H1 (cell line): ENCODE results near the gene DTWD1. TPM values are rescaled to one million over a fixed set of nuclear protein-coding genes. Genes with fewer than 3 reads are reported as not detected.

Experiments
- CTCF ChIA-PET: fragments of 300-600 bp; sonication (Branson Sonifier 250); formaldehyde crosslinking; loops from one replicate; lab custom pipeline; 2021; ENCODE audit not compliant: partially characterized antibody; lab: Charles Lee
- POLR2A ChIA-PET: fragments of 300-600 bp; sonication (Branson Sonifier 250); formaldehyde crosslinking; loops from one replicate; lab custom pipeline; 2021; ENCODE audit warnings: inconsistent platforms; ENCODE audit not compliant: partially characterized antibody; lab: Charles Lee
- DNase-seq, 2 experiments: peaks; one replicate each; pipeline versions ENCODE4 v3.0.0 to v3.0.0-alpha.2; 2010 to 2022; ENCODE audit warnings: low spot score in 2 of 2, low read depth in 1 of 2, mixed read lengths in 1 of 2
- FAIRE-seq: peaks from 2 replicates; lab custom pipeline; 2011; peaks lifted over from hg19 to GRCh38; lab: Jason Lieb, UNC
- H2AFZ ChIP-seq: 2 replicates; pipeline ENCODE4 v1.8.1; 2012; ENCODE audit warnings: low read length, inconsistent platforms
- H2AK5ac ChIP-seq: 2 replicates; pipeline ENCODE4 v1.6.1; 2013; ENCODE audit warnings: low read depth, low read length
- H2BK120ac ChIP-seq: replicated peaks from 2 replicates; pipeline ENCODE3; 2013; ENCODE audit warnings: low read depth, low read length, inconsistent platforms
- H2BK12ac ChIP-seq: 2 replicates; pipeline ENCODE4 v1.6.1; 2013; ENCODE audit warnings: low read depth, low read length
- H2BK15ac ChIP-seq: 2 replicates; pipeline ENCODE4 v1.6.1; 2013; ENCODE audit warnings: low read length
- H2BK20ac ChIP-seq: 2 replicates; pipeline ENCODE4 v1.6.1; 2013; ENCODE audit warnings: low read length
- H2BK5ac ChIP-seq: 2 replicates; pipeline ENCODE4 v1.6.1; 2013; ENCODE audit warnings: low read depth, low read length
- H3K14ac ChIP-seq: 2 replicates; pipeline ENCODE4 v1.6.1; 2013; ENCODE audit warnings: inconsistent platforms; ENCODE audit not compliant: insufficient read length
- H3K18ac ChIP-seq: 2 replicates; pipeline ENCODE4 v1.6.1; 2013; ENCODE audit warnings: low read length; ENCODE audit errors: extremely low read depth
- H3K23ac ChIP-seq: 2 replicates; pipeline ENCODE4 v1.6.1; 2013; ENCODE audit warnings: inconsistent platforms; ENCODE audit not compliant: insufficient read length
- H3K23me2 ChIP-seq: 2 replicates; pipeline ENCODE4 v1.6.1; 2013; ENCODE audit warnings: low read depth, low read length
- H3K27ac ChIP-seq: 2 replicates; pipeline ENCODE4 v1.6.1; 2011; ENCODE audit warnings: low read depth, low read length, inconsistent platforms
- H3K27me3 ChIP-seq, 4 experiments: replicated peaks in 1 of 4; 1 replicate in 1 of 4; 2 replicates in 3 of 4; pipeline versions ENCODE4 v1.6.1 to v1.8.1; 2011 to 2013; ENCODE audit warnings: low read length in 3 of 4, mild to moderate bottlenecking in 3 of 4, inconsistent platforms in 2 of 4, mixed read lengths in 2 of 4, moderate library complexity in 1 of 4; ENCODE audit not compliant: control insufficient read depth in 3 of 4, insufficient read depth in 3 of 4; ENCODE audit errors: extremely low read depth in 1 of 4
- H3K36me3 ChIP-seq, 4 experiments: 2 replicates each; pipeline versions ENCODE4 v1.6.1 to v1.8.1; 2011 to 2013; ENCODE audit warnings: mild to moderate bottlenecking in 4 of 4, low read length in 3 of 4, moderate library complexity in 2 of 4, control low read depth in 1 of 4, inconsistent platforms in 1 of 4; ENCODE audit not compliant: insufficient read depth in 4 of 4, control insufficient read depth in 2 of 4
- H3K4ac ChIP-seq: replicated peaks from 2 replicates; pipeline ENCODE3; 2013; ENCODE audit warnings: low read length, low read depth, mixed read lengths, inconsistent platforms; ENCODE audit not compliant: insufficient read length
- H3K4me1 ChIP-seq, 4 experiments: replicated peaks in 1 of 4; 1 replicate in 1 of 4; 2 replicates in 3 of 4; pipeline versions ENCODE4 v1.6.1 to v1.8.1; 2011 to 2013; ENCODE audit warnings: low read length in 3 of 4, inconsistent platforms in 2 of 4, mixed read lengths in 1 of 4; ENCODE audit not compliant: insufficient read depth in 4 of 4, control insufficient read depth in 3 of 4
- H3K4me2 ChIP-seq, 2 experiments: 2 replicates each; pipeline versions ENCODE4 v1.6.1 to v1.8.1; 2011 to 2013; ENCODE audit warnings: low read depth in 2 of 2, low read length in 2 of 2, control low read depth in 1 of 2, inconsistent platforms in 1 of 2, mild to moderate bottlenecking in 1 of 2; ENCODE audit not compliant: insufficient read depth in 1 of 2
- H3K4me3 ChIP-seq, 4 experiments: fragments of 200-600, 300-600 bp in 1 of 4; sonication (generic), shearing (Covaris generic), sonication (Bioruptor Twin) in 1 of 4; 2 replicates each; pipeline versions ENCODE4 v1.5.1 to v1.8.1; 2011 to 2016; ENCODE audit warnings: low read length in 4 of 4, low read depth in 3 of 4, control low read depth in 2 of 4, inconsistent platforms in 2 of 4, mild to moderate bottlenecking in 2 of 4, mixed read lengths in 1 of 4, moderate library complexity in 1 of 4; ENCODE audit not compliant: insufficient read depth in 2 of 4; ENCODE audit errors: extremely low read depth in 1 of 4
- H3K56ac ChIP-seq: replicated peaks from 2 replicates; pipeline ENCODE3; 2013; ENCODE audit warnings: low read depth, mild to moderate bottlenecking, mixed read lengths, low read length, inconsistent platforms; ENCODE audit not compliant: insufficient read length
- H3K79me1 ChIP-seq: 2 replicates; pipeline ENCODE4 v1.6.1; 2013; ENCODE audit warnings: low read depth, low read length, control low read depth
- H3K79me2 ChIP-seq, 2 experiments: 2 replicates each; pipeline versions ENCODE4 v1.6.1 to v1.8.1; 2012 to 2013; ENCODE audit warnings: low read length in 2 of 2, mild to moderate bottlenecking in 2 of 2, inconsistent platforms in 1 of 2; ENCODE audit not compliant: insufficient read depth in 2 of 2, control insufficient read depth in 1 of 2
- H3K9ac ChIP-seq, 4 experiments: replicated peaks in 1 of 4; 1 replicate in 1 of 4; 2 replicates in 3 of 4; pipeline versions ENCODE4 v1.6.1 to v1.8.1; 2011 to 2013; ENCODE audit warnings: low read depth in 3 of 4, low read length in 3 of 4, control low read depth in 2 of 4, mild to moderate bottlenecking in 2 of 4, moderate library complexity in 2 of 4, inconsistent platforms in 1 of 4; ENCODE audit errors: extremely low read depth in 1 of 4
- H3K9me3 ChIP-seq, 2 experiments: 2 replicates each; pipeline versions ENCODE4 v1.6.1 to v1.8.1; 2012 to 2013; ENCODE audit warnings: mild to moderate bottlenecking in 2 of 2, moderate library complexity in 2 of 2, control low read depth in 1 of 2, inconsistent platforms in 1 of 2, low read depth in 1 of 2, low read length in 1 of 2, mixed read lengths in 1 of 2; ENCODE audit not compliant: insufficient read depth in 2 of 2
- H4K20me1 ChIP-seq, 2 experiments: replicated peaks in 1 of 2; 2 replicates each; pipeline versions ENCODE3 to v1.8.1; 2011 to 2013; ENCODE audit warnings: inconsistent platforms in 2 of 2, low read length in 2 of 2, mild to moderate bottlenecking in 1 of 2; ENCODE audit not compliant: insufficient read depth in 2 of 2, control insufficient read depth in 1 of 2
- H4K5ac ChIP-seq: 2 replicates; pipeline ENCODE4 v1.6.1; 2013; ENCODE audit warnings: low read length, low read depth, mixed read lengths, inconsistent platforms; ENCODE audit not compliant: insufficient read length
- H4K8ac ChIP-seq: 2 replicates; pipeline ENCODE4 v1.8.0; 2013; ENCODE audit warnings: mild to moderate bottlenecking, moderate library complexity, low read length, inconsistent platforms; ENCODE audit not compliant: insufficient read depth; ENCODE audit errors: extremely low read depth
- H4K91ac ChIP-seq: replicated peaks from 2 replicates; pipeline ENCODE3; 2013; ENCODE audit warnings: low read length, mixed read lengths, inconsistent platforms; ENCODE audit not compliant: insufficient read length
- BACH1 ChIP-seq: IDR thresholded peaks from 2 replicates; pipeline ENCODE4 v1.6.1; 2012; ENCODE audit warnings: low read length, improper control_type of control experiment
- polyA plus RNA-seq, 7 experiments: library from polyadenylated mRNA; depleted of rRNA in 3 of 7; stranded (reverse) in 5 of 7; unstranded in 2 of 7; fragments of >200 nt in 5 of 7; fragments of 200-250 nt in 2 of 7; gene quantifications; 1 replicate in 5 of 7; 2 replicates in 1 of 7; 4 replicates in 1 of 7; pipeline versions ENCODE4 v1.2.1 to v1.2.3, GENCODE V29; 2011 to 2013; ENCODE audit warnings: missing spikeins in 2 of 7, mixed read lengths in 2 of 7
- total RNA-seq: library from RNA; stranded (reverse); fragmentation: NEBNext Ultra II Directional; extraction: Animal tissue kit (Norgen Biotek cat#: 25700); gene quantifications from 2 replicates; pipeline ENCODE4 v1.2.1, GENCODE V29; 2021

Gene DTWD1
- total and polyA plus RNA-seq, 2 of the 8 experiments (the other 6 are each of a cell fraction or from before 2014, with no cell fraction given): 10.4 to 32.4 TPM

- H3K23me2 ChIP-seq: no peaks in the 10 kb centered on the region
- H2BK120ac ChIP-seq: no peak overlapping the region
- TF ChIP-seq BACH1: no peak
- no peak overlapping the region for H2BK20ac ChIP-seq
- no peak overlapping the region for H2BK15ac ChIP-seq
- H4K5ac ChIP-seq: no peak overlapping the region
- H4K20me1 ChIP-seq: no peaks in the 10 kb centered on the region
- peaks cover 0 to 2% (median 0%) of the 10 kb centered on the region in 4 experiments; a peak in 2 of 7 replicates for H3K4me1 ChIP-seq
- no peak for FAIRE-seq
- no peaks in the 10 kb centered on the region for H3K9me3 ChIP-seq
- no peak overlapping the region for H2BK5ac ChIP-seq
- H3K23ac ChIP-seq: no peak overlapping the region
- H3K18ac ChIP-seq: no peak overlapping the region
- no peak overlapping the region for H3K14ac ChIP-seq
- no peak overlapping the region for H3K9ac ChIP-seq
- DNase-seq: no peak
- H3K79me1 ChIP-seq: no peaks in the 10 kb centered on the region
- H2BK12ac ChIP-seq: no peak overlapping the region
- no peak overlapping the region for H3K4me3 ChIP-seq
- no peaks in the 10 kb centered on the region for H3K79me2 ChIP-seq
- H3K4ac ChIP-seq: no peak overlapping the region
- no peak overlapping the region for H3K4me2 ChIP-seq
- POLR2A ChIA-PET: interaction anchor here (0.6 to 1.2 kb wide), 3 partner anchors 21 to 1828 kb away, joined by 3 to 4 read pairs (median 3); partner anchors contain the start of genes DTWD1 and FAM227B
- H2AFZ ChIP-seq: no peak overlapping the region
- no peaks in the 10 kb centered on the region for H3K36me3 ChIP-seq
- H3K27ac ChIP-seq: no peak overlapping the region
- CTCF ChIA-PET: no interaction called here
- H2AK5ac ChIP-seq: no peak overlapping the region
- H3K27me3 ChIP-seq: no peaks in the 10 kb centered on the region
- H4K91ac ChIP-seq: no peak overlapping the region
- H4K8ac ChIP-seq: no peak overlapping the region
- H3K56ac ChIP-seq: no peak overlapping the region
Measured at GRCh38 chr15:49645277-49645676, 24.4 kb downstream of the DTWD1 start.
